A673 (cell line): ENCODE results near the gene TMEM259. TPM values are rescaled to one million over a fixed set of nuclear protein-coding genes. Genes with fewer than 3 reads are reported as not detected.

Experiments
- BruUV-seq: library from RNA; stranded (reverse); fragments of 400-500 nt; replicated peaks from 2 replicates; lab custom pipeline; 2021; lab: Mats Ljungman, UMichigan
- CTCF ChIA-PET: fragments of 300-600 bp; sonication (Branson Sonifier 250); formaldehyde crosslinking; loops from one replicate; lab custom pipeline; 2022; ENCODE audit warnings: antibody characterized with exemption; lab: Charles Lee
- POLR2A ChIA-PET: fragments of 300-600 bp; sonication (Branson Sonifier 250); formaldehyde crosslinking; loops from one replicate; lab custom pipeline; 2022; ENCODE audit warnings: antibody characterized with exemption; ENCODE audit not compliant: low non-redundant PET; lab: Charles Lee
- DNase-seq: peaks from one replicate; pipeline ENCODE4 v3.0.0-alpha.2; 2015; ENCODE audit warnings: low spot score
- H3K27ac ChIP-seq: fragments of 200-600 bp; sonication (generic); 2 replicates; pipeline ENCODE4 v1.5.1; 2016; ENCODE audit warnings: mixed run types, low read depth, mild to moderate bottlenecking, mixed read lengths, antibody characterized with exemption, low read length; ENCODE audit not compliant: poor library complexity, severe bottlenecking
- H3K27me3 ChIP-seq: fragments of 200-600 bp; sonication (generic); replicated peaks from 2 replicates; pipeline ENCODE4 v1.6.1; 2017; ENCODE audit warnings: mixed run types, low read depth, mild to moderate bottlenecking, mixed read lengths, antibody characterized with exemption, low read length; ENCODE audit not compliant: insufficient read depth, poor library complexity
- H3K36me3 ChIP-seq: fragments of 200-600 bp; sonication (generic); 2 replicates; pipeline ENCODE4 v1.6.1; 2016; ENCODE audit warnings: mixed run types, mild to moderate bottlenecking, mixed read lengths, antibody characterized with exemption, low read length; ENCODE audit not compliant: insufficient read depth, poor library complexity, severe bottlenecking
- H3K4me1 ChIP-seq: fragments of 200-600 bp; sonication (generic); 2 replicates; pipeline ENCODE4 v1.6.1; 2017; ENCODE audit warnings: mixed run types, mild to moderate bottlenecking, mixed read lengths, antibody characterized with exemption, low read length; ENCODE audit not compliant: insufficient read depth, poor library complexity, severe bottlenecking
- H3K4me3 ChIP-seq: fragments of 200-600 bp; sonication (generic); 2 replicates; pipeline ENCODE4 v1.5.1; 2016; ENCODE audit warnings: low read depth, mixed run types, mild to moderate bottlenecking, mixed read lengths, low read length; ENCODE audit not compliant: poor library complexity, severe bottlenecking
- H3K9me3 ChIP-seq: fragments of 200-600 bp; sonication (generic); 2 replicates; pipeline ENCODE4 v1.6.1; 2016; ENCODE audit warnings: mixed run types, low read depth, mild to moderate bottlenecking, mixed read lengths, antibody characterized with exemption, low read length; ENCODE audit not compliant: poor library complexity, severe bottlenecking
- EZH2 ChIP-seq: fragments of 200-600 bp; sonication (generic); IDR thresholded peaks from 2 replicates; pipeline ENCODE4 v1.6.1; 2017; ENCODE audit warnings: borderline replicate concordance, low read depth, mild to moderate bottlenecking, mixed read lengths, antibody characterized with exemption, low read length; ENCODE audit not compliant: poor library complexity, severe bottlenecking
- intact Hi-C: fragments of 100-400 bp; cut with micrococcal nuclease; formaldehyde crosslinking; loops from one replicate; pipeline ENCODE4 v1.10.0; 2022; ENCODE audit not compliant: unreplicated experiment
- total RNA-seq: library from RNA; stranded (reverse); gene quantifications from 2 replicates; pipeline ENCODE4 v1.2.3, GENCODE V29; 2021
- TF ChIP-seq, protein P1 (sequence below): fragments of 300-800, 200-600 bp; sonication (generic); conservative IDR thresholded peaks from 2 replicates; pipeline ENCODE4 v1.5.1; 2017; ENCODE audit warnings: low read depth, mild to moderate bottlenecking, antibody characterized with exemption, low read length, moderate library complexity, mixed read lengths

Gene TMEM259
- total RNA-seq, 1 experiment from 2014 or later: 151 TPM

DNA sequence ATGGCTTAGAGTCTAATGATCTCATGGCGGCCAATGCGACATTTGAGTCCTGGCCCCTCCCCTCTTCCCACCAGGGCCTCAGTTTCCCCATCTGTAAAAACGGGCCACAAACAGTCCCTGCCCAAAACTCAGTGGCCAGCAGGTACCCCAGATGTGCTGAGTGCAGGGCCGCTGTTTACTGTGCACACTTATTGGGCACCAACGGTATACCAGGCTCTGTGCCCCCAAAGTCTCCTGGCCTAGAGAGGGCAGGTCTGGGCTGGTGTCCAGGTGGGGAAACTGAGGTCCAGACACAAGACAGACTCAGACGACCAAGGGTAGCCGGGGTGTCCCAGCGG, 60.4 kb downstream of the TMEM259 start:
- ChIA-PET CTCF (no interaction called here), POLR2A (no interaction called here)
- intact Hi-C loops: no loop called here
- no peak for DNase-seq
- no TSS peak for BruUV-seq
- no peak overlapping the region for H3K4me3 ChIP-seq
- no peaks in the 10 kb centered on the region for H3K9me3 ChIP-seq
- no peaks in the 10 kb centered on the region for H3K27me3 ChIP-seq
- H3K27ac ChIP-seq: no peak overlapping the region
- TF ChIP-seq EZH2: no peak
- TF ChIP-seq, protein P1, sequence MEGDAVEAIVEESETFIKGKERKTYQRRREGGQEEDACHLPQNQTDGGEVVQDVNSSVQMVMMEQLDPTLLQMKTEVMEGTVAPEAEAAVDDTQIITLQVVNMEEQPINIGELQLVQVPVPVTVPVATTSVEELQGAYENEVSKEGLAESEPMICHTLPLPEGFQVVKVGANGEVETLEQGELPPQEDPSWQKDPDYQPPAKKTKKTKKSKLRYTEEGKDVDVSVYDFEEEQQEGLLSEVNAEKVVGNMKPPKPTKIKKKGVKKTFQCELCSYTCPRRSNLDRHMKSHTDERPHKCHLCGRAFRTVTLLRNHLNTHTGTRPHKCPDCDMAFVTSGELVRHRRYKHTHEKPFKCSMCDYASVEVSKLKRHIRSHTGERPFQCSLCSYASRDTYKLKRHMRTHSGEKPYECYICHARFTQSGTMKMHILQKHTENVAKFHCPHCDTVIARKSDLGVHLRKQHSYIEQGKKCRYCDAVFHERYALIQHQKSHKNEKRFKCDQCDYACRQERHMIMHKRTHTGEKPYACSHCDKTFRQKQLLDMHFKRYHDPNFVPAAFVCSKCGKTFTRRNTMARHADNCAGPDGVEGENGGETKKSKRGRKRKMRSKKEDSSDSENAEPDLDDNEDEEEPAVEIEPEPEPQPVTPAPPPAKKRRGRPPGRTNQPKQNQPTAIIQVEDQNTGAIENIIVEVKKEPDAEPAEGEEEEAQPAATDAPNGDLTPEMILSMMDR: no peak
- peaks cover 6% of the 10 kb centered on the region for H3K36me3 ChIP-seq
- H3K4me1 ChIP-seq: peaks cover 8% of the 10 kb centered on the region

DNA sequence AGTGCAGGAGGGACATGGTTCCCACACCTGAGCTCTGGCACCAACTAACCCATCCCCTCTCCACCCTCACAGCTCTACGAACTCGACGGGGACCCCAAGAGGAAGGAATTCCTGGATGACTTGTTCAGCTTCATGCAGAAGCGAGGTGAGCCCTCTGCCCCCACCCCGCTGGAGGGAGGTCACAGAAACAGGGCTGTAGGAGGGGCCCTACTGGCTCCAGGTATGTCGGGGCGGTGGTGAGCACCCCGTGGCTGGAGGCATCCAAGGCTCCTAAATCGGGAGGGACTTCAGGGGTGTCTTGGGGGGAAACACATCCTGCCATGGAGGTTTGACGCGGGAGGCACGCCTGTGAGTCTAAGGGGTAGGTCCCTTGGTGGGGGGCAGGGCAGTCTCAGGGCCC, 60.9 kb downstream of the TMEM259 start:
- no peak overlapping the region for H3K27ac ChIP-seq
- no peaks in the 10 kb centered on the region for H3K9me3 ChIP-seq
- intact Hi-C loops: no loop called here
- CTCF ChIA-PET: no interaction called here
- no peak for DNase-seq
- H3K4me3 ChIP-seq: no peak overlapping the region
- POLR2A ChIA-PET: no interaction called here
- peaks cover 8% of the 10 kb centered on the region for H3K4me1 ChIP-seq
- no peak for TF ChIP-seq EZH2
- TF ChIP-seq, protein P1: no peak
- peaks cover 3% of the 10 kb centered on the region for H3K36me3 ChIP-seq
- no TSS peak for BruUV-seq
- H3K27me3 ChIP-seq: no peaks in the 10 kb centered on the region

Other genes with a start within 250 kb of the TMEM259 start
- 713 and 800 TPM in 2 replicates for gene PTBP1, start 223.7 kb downstream of the TMEM259 start, total RNA-seq
- 13.3 and 20.1 TPM in 2 replicates for gene PLPPR3, start 199.2 kb downstream of the TMEM259 start, total RNA-seq
- gene AZU1, start 193.3 kb downstream of the TMEM259 start, total RNA-seq: not detected in 2 replicates
- gene PRTN3, start 180.1 kb downstream of the TMEM259 start, total RNA-seq: not detected in 2 replicates
- gene ELANE, start 168.8 kb downstream of the TMEM259 start, total RNA-seq: not detected in 2 replicates
- gene CFD, start 161.5 kb downstream of the TMEM259 start, total RNA-seq: 1.1 and 1.4 TPM in 2 replicates
- gene MED16, start 127.9 kb downstream of the TMEM259 start, total RNA-seq: 83.0 and 86.3 TPM in 2 replicates
- not detected in 2 replicates for gene RNU6-9, start 127.6 kb downstream of the TMEM259 start, total RNA-seq
- gene R3HDM4, start 107.9 kb downstream of the TMEM259 start, total RNA-seq: 39.3 and 45.5 TPM in 2 replicates
- gene KISS1R, start 103.8 kb downstream of the TMEM259 start, total RNA-seq: 0.20 TPM in 1 of 2 replicates, not detected in the other
- gene ARID3A, start 95.1 kb downstream of the TMEM259 start, total RNA-seq: 19.6 and 26.3 TPM in 2 replicates
- 109 and 116 TPM in 2 replicates for gene WDR18, start 36.8 kb downstream of the TMEM259 start, total RNA-seq
- gene GRIN3B, start 20.7 kb downstream of the TMEM259 start, total RNA-seq: not detected in 2 replicates
- not detected in 2 replicates for gene RNU6-2, start 399 bp upstream of the TMEM259 start, total RNA-seq
- gene CNN2, start 5.5 kb upstream of the TMEM259 start, total RNA-seq: 112 and 146 TPM in 2 replicates
- 12.0 and 21.2 TPM in 2 replicates for gene ABCA7, start 19.0 kb upstream of the TMEM259 start, total RNA-seq
- 3.2 and 3.4 TPM in 2 replicates for gene ARHGAP45, start 46.0 kb upstream of the TMEM259 start, total RNA-seq
- 342 and 343 TPM in 2 replicates for gene POLR2E, start 74.3 kb upstream of the TMEM259 start, total RNA-seq
- gene GPX4, start 82.9 kb upstream of the TMEM259 start, total RNA-seq: 368 and 435 TPM in 2 replicates
- 46.9 and 51.8 TPM in 2 replicates for gene SBNO2, start 153.1 kb upstream of the TMEM259 start, total RNA-seq
- 64.9 and 73.2 TPM in 2 replicates for gene STK11, start 184.7 kb upstream of the TMEM259 start, total RNA-seq
- 13.3 and 15.0 TPM in 2 replicates for gene CBARP, start 216.9 kb upstream of the TMEM259 start, total RNA-seq
- 237 and 250 TPM in 2 replicates for gene ATP5F1D, start 220.6 kb upstream of the TMEM259 start, total RNA-seq
- gene MIDN, start 227.5 kb upstream of the TMEM259 start, total RNA-seq: 156 and 169 TPM in 2 replicates
- gene CIRBP, start 248.2 kb upstream of the TMEM259 start, total RNA-seq: 287 and 386 TPM in 2 replicates